Pancreas (tissue), 10 donors: ENCODE results near the gene MRPS30. TPM values are rescaled to one million over a fixed set of nuclear protein-coding genes. Genes with fewer than 3 reads are reported as not detected.
"Not testable (repeated sequence)": the region's sequence is repeated elsewhere in the genome, so short reads cannot be mapped to it uniquely, and the experiment has no call there.

Experiments
- ATAC-seq, 4 donors: fragments of 200-7000 bp; cut with Tn5 transposase; one replicate each; pipeline versions ENCODE4 v1.8.0 to v1.9.1; 2020; ENCODE audit warnings: mild to moderate bottlenecking in 4 of 4, moderate library complexity in 4 of 4
- DNase-seq, 6 donors: peaks; one replicate each; pipeline ENCODE4 v3.0.0-alpha.2; 2020
- FAIRE-seq: peaks from 2 replicates; lab custom pipeline; 2012; peaks lifted over from hg19 to GRCh38; lab: Jason Lieb, UNC
- H3K27ac ChIP-seq, 4 donors: fragments of 200-600 bp; sonication (generic); 1 replicate in 3 of 4; 2 replicates in 1 of 4; pipeline versions ENCODE4 v1.5.0 to v1.8.0; 2020
- H3K27me3 ChIP-seq, 4 donors: fragments of 200-600 bp; one replicate each; pipeline ENCODE4 v1.8.0; 2021
- H3K36me3 ChIP-seq, 3 donors: fragments of 200-600 bp; sonication (generic) in 1 of 3; one replicate each; pipeline versions ENCODE4 v1.5.0 to v1.8.0; 2020 to 2021
- H3K4me1 ChIP-seq, 3 donors: fragments of 200-600 bp; one replicate each; pipeline ENCODE4 v1.8.0; 2021
- H3K4me3 ChIP-seq, 4 donors: fragments of 200-600 bp; sonication (generic) in 2 of 4; one replicate each; pipeline versions ENCODE4 v1.5.0 to v1.8.0; 2020 to 2021
- H3K9me3 ChIP-seq, 4 donors: fragments of 200-600 bp; one replicate each; pipeline ENCODE4 v1.8.0; 2021
- CTCF ChIP-seq, 4 donors: fragments of 200-600 bp; sonication (generic) in 3 of 4; IDR thresholded peaks; one replicate each; pipeline versions ENCODE4 v1.5.0 to v1.8.0; 2021; ENCODE audit warnings: antibody characterized with exemption in 4 of 4
- WGBS, 2 donors: extraction: QIAGEN DNeasy Blood & Tissue Kit; methylation state at CpG; one replicate each; pipeline ENCODE4 v1.1.7; 2013; 5-methylcytosine and 5-hydroxymethylcytosine counted together
- intact Hi-C, 3 donors: fragments of 100-400 bp; cut with DNase I; formaldehyde crosslinking; loops; one replicate each; pipeline versions ENCODE4 v1.11.1 to v1.14.2; 2022
- polyA plus RNA-seq, 2 donors: library from polyadenylated mRNA; stranded (reverse); fragments of 200-250 nt; gene quantifications; one replicate each; pipeline ENCODE4 v1.2.3, GENCODE V29; 2013
- total RNA-seq, 6 donors: library from RNA; stranded (reverse); fragmentation: NEBNext Ultra II Directional in 4 of 6; extraction: Animal tissue kit (Norgen Biotek cat#: 25700) in 4 of 6; gene quantifications; one replicate each; pipeline versions ENCODE4 v1.2.1 to v1.2.4, GENCODE V29; 2021 to 2023
- donor health status: healthy with polysubstance abuse.
- donor health status: DM: no; HTN: no; CAD: no; lungs with moderate emphysema.
- donor health status: DM: no; HTN: no; CAD: no.
- donor health status: control.
- donor health status: control.
- donor health status: Bipolar disorder and iron deficiency.
- donor health status: DM: yes; HTN: yes; CAD: no.
- donor health status: DM: no; HTN: no; CAD: no.
- donor health status: DM: no; HTN: no; CAD: no.
- donor health status: DM: yes; HTN: yes; CAD: no.

MRPS30 gene
- total and polyA plus RNA-seq, 8 donors, result 9.8 to 24.7 (median 17.1) TPM

GRCh38 chr5:44807269-44807668 lies 1.5 kb upstream of the MRPS30 start:
- DNase-seq, result no peak
- H3K27ac ChIP-seq, result no peak overlapping the region
- TF ChIP-seq CTCF (IDR thresholded peaks at IDR 0.05), result no peak
- peaks cover 0 to 10% (median 0%) of the 10 kb centered on the region in 3 donors for H3K36me3 ChIP-seq
- peaks cover 4 to 16% (median 13%) of the 10 kb centered on the region in 3 donors for H3K4me1 ChIP-seq
- H3K4me3 ChIP-seq, result no peak overlapping the region
- intact Hi-C loops, result no loop called here
- H3K9me3 ChIP-seq, result no peaks in the 10 kb centered on the region
- no peaks in the 10 kb centered on the region for H3K27me3 ChIP-seq
- no peak for FAIRE-seq
- ATAC-seq, result no peak
- WGBS, 2 donors, result 78 to 88% methylated on average over 1 of the region's 1 CpG

GRCh38 chr5:44809215-44809955 lies 638 bp downstream of the MRPS30 start:
- H3K4me1 ChIP-seq, result peaks cover 4 to 16% (median 13%) of the 10 kb centered on the region in 3 donors
- WGBS, 2 donors, result 0% methylated on average over 45 of the region's 45 CpGs

GRCh38 chr5:44809956-44810420 lies 1.2 kb downstream of the MRPS30 start:
- Histone ChIP-seq H3K4me1 (peaks cover 4 to 16% (median 13%) of the 10 kb centered on the region in 3 donors), H3K36me3 (peaks cover 0 to 28% (median 6%) of the 10 kb centered on the region in 3 donors), H3K4me3 (peak overlapping the region; percentile 78 to 97 (median 94)), H3K27me3 (no peaks in the 10 kb centered on the region), H3K27ac (peak overlapping the region in 1 of 4 donors; percentile 91), H3K9me3 (no peaks in the 10 kb centered on the region)
- ATAC-seq, result no peak
- TF ChIP-seq CTCF (IDR thresholded peaks at IDR 0.05), result no peak
- intact Hi-C loops, result no loop called here
- no peak for DNase-seq
- no peak for FAIRE-seq
- 12 to 21% methylated on average over 11 of the region's 11 CpGs for WGBS, 2 donors

More at GRCh38 chr5:44809215-44809955, 638 bp downstream of the MRPS30 start:
- Histone ChIP-seq H3K27me3 (no peaks in the 10 kb centered on the region), H3K36me3 (peaks cover 0 to 22% (median 2%) of the 10 kb centered on the region in 3 donors), H3K9me3 (no peaks in the 10 kb centered on the region), H3K4me3 (peak overlapping the region; percentile 78 to 97 (median 94)), H3K27ac (peak overlapping the region; percentile 74 to 91 (median 82))
- DNase-seq (peak; percentile 13 to 77 (median 46)), FAIRE-seq (no peak), ATAC-seq (peak; percentile 49 to 74 (median 60))
- no peak for TF ChIP-seq CTCF (IDR thresholded peaks at IDR 0.05)
- intact Hi-C loops, result no loop called here

- H3K27ac ChIP-seq, result no peak overlapping the region
- FAIRE-seq (no peak), DNase-seq (no peak), ATAC-seq (no peak)
- H3K4me3 ChIP-seq, result no peak overlapping the region
- TF ChIP-seq CTCF (IDR thresholded peaks at IDR 0.05), result no peak
- intact Hi-C loops, result no loop called here
- 56 to 66% methylated on average over 2 of the region's 2 CpGs for WGBS, 2 donors
- H3K27me3 ChIP-seq, result no peaks in the 10 kb centered on the region
- H3K9me3 ChIP-seq, result no peaks in the 10 kb centered on the region
- H3K4me1 ChIP-seq, result peaks cover 4 to 16% (median 9%) of the 10 kb centered on the region in 3 donors
- H3K36me3 ChIP-seq, result peaks cover 4 to 40% (median 6%) of the 10 kb centered on the region in 3 donors
Measured at GRCh38 chr5:44814761-44815160, 6.0 kb downstream of the MRPS30 start.

GRCh38 chr5:44821164-44821563 lies 12.4 kb downstream of the MRPS30 start:
- no peak for DNase-seq
- Histone ChIP-seq H3K4me1 (no peaks in the 10 kb centered on the region), H3K4me3 (no peak overlapping the region), H3K36me3 (peaks cover 0 to 2% (median under 1%) of the 10 kb centered on the region in 3 donors), H3K27ac (no peak overlapping the region), H3K9me3 (no peaks in the 10 kb centered on the region), H3K27me3 (no peaks in the 10 kb centered on the region)
- no peak for FAIRE-seq
- no peak for ATAC-seq
- no peak for TF ChIP-seq CTCF (IDR thresholded peaks at IDR 0.05)
- intact Hi-C loops, result no loop called here
- 97 to 100% methylated on average over 1 of the region's 1 CpG for WGBS, 2 donors

DNA sequence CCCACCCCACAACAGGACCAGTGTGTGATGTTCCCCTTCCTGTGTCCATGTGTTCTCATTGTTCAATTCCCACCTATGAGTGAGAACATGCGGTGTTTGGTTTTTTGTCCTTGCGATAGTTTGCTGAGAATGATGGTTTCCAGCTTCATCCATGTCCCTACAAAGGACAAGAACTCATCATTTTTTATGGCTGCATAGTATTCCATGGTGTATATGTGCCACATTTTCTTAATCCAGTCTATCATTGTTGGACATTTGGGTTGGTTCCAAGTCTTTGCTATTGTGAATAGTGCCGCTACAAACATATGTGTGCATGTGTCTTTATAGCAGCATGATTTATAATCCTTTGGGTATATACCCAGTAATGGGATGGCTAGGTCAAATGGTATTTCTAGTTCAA lies 15.9 kb downstream of the MRPS30 start:
- H3K9me3 ChIP-seq, H3K27ac ChIP-seq, intact Hi-C loops, H3K27me3 ChIP-seq, FAIRE-seq, H3K36me3 ChIP-seq, DNase-seq, H3K4me1 ChIP-seq, ATAC-seq, H3K4me3 ChIP-seq: not testable (repeated sequence)
- 75 to 96% methylated on average over 2 of the region's 3 CpGs for WGBS, 2 donors
